Measurements from ENCODE around the gene CLNK. TPM values are rescaled to one million over a fixed set of nuclear protein-coding genes. Genes with fewer than 3 reads are reported as not detected.

CLNK gene
- polyA plus RNA-seq, 1 donor from 2014 or later, result 2.6 TPM

- Mint-ChIP-seq H3K27ac (peak overlapping the region in 1 of 3 donors; percentile 78), H3K27me3 (no peaks in the 10 kb centered on the region), H3K4me3 (no peak overlapping the region), H3K9me3 (peaks cover 0 to 5% (median 2%) of the 10 kb centered on the region in 3 donors), H3K36me3 (peaks cover 4% of the 10 kb centered on the region), H3K4me1 (peaks cover 0 to 8% (median 7%) of the 10 kb centered on the region in 3 donors)
These were observed 31.1 kb upstream of the CLNK start for GRCh38 chr4:10715696-10716095.

GRCh38 chr4:10715135-10715534 is 30.6 kb upstream of the CLNK start:
- Mint-ChIP-seq H3K9me3 (peaks cover 0 to 5% (median 2%) of the 10 kb centered on the region in 3 donors), H3K4me1 (peaks cover 0 to 5% (median 4%) of the 10 kb centered on the region in 3 donors), H3K4me3 (no peak overlapping the region), H3K27me3 (no peaks in the 10 kb centered on the region), H3K27ac (no peak overlapping the region), H3K36me3 (peaks cover 3% of the 10 kb centered on the region)

GRCh38 chr4:10713591-10713990 is 29.0 kb upstream of the CLNK start:
- peaks cover 0 to 3% (median 1%) of the 10 kb centered on the region in 3 donors for H3K4me1 Mint-ChIP-seq
- H3K27ac Mint-ChIP-seq, result no peak overlapping the region
- no peaks in the 10 kb centered on the region for H3K27me3 Mint-ChIP-seq
- no peak overlapping the region for H3K4me3 Mint-ChIP-seq
- H3K36me3 Mint-ChIP-seq, result peaks cover 3% of the 10 kb centered on the region
- peaks cover 0 to 5% (median 2%) of the 10 kb centered on the region in 3 donors for H3K9me3 Mint-ChIP-seq

- H3K27me3 Mint-ChIP-seq, result no peaks in the 10 kb centered on the region
- H3K36me3 Mint-ChIP-seq, result peaks cover 1% of the 10 kb centered on the region
- H3K9me3 Mint-ChIP-seq, result no peaks in the 10 kb centered on the region
- no peak overlapping the region for H3K4me3 Mint-ChIP-seq
- H3K4me1 Mint-ChIP-seq, result peaks cover 3 to 7% (median 4%) of the 10 kb centered on the region in 3 donors
- no peak overlapping the region for H3K27ac Mint-ChIP-seq
These were observed 21.7 kb upstream of the CLNK start for GRCh38 chr4:10706236-10706635.

GRCh38 chr4:10704430-10704810 is 19.9 kb upstream of the CLNK start:
- Mint-ChIP-seq H3K36me3 (peaks cover 1% of the 10 kb centered on the region), H3K4me3 (no peak overlapping the region), H3K4me1 (peaks cover 3 to 6% (median 4%) of the 10 kb centered on the region in 3 donors), H3K27me3 (no peaks in the 10 kb centered on the region), H3K9me3 (no peaks in the 10 kb centered on the region), H3K27ac (no peak overlapping the region)

- Mint-ChIP-seq H3K27me3 (no peaks in the 10 kb centered on the region), H3K27ac (no peak overlapping the region)
These were observed 19.3 kb upstream of the CLNK start for GRCh38 chr4:10703766-10704429.

GRCh38 chr4:10703156-10703555 is 18.6 kb upstream of the CLNK start:
- Mint-ChIP-seq H3K9me3 (peaks cover 2 to 6% (median 6%) of the 10 kb centered on the region in 3 donors), H3K4me1 (peaks cover 3 to 6% (median 4%) of the 10 kb centered on the region in 3 donors), H3K36me3 (peaks cover 3% of the 10 kb centered on the region), H3K27me3 (no peaks in the 10 kb centered on the region), H3K4me3 (no peak overlapping the region), H3K27ac (no peak overlapping the region)

More at GRCh38 chr4:10703766-10704429, 19.3 kb upstream of the CLNK start:
- H3K4me1 Mint-ChIP-seq, result peaks cover 3 to 6% (median 4%) of the 10 kb centered on the region in 3 donors
- H3K4me3 Mint-ChIP-seq, result peak overlapping the region in 1 of 4 donors; percentile 47
- H3K36me3 Mint-ChIP-seq, result peaks cover 1% of the 10 kb centered on the region
- H3K9me3 Mint-ChIP-seq, result peaks cover 0 to 3% (median 0%) of the 10 kb centered on the region in 3 donors

GRCh38 chr4:10701702-10702460 is 17.3 kb upstream of the CLNK start:
- peaks cover 3 to 6% (median 4%) of the 10 kb centered on the region in 3 donors for H3K4me1 Mint-ChIP-seq
- H3K9me3 Mint-ChIP-seq, result peaks cover 2 to 6% (median 6%) of the 10 kb centered on the region in 3 donors
- H3K27me3 Mint-ChIP-seq, result no peaks in the 10 kb centered on the region
- H3K27ac Mint-ChIP-seq, result no peak overlapping the region
- no peak overlapping the region for H3K4me3 Mint-ChIP-seq
- H3K36me3 Mint-ChIP-seq, result peaks cover 3% of the 10 kb centered on the region

- Mint-ChIP-seq H3K9me3 (peaks cover 2 to 6% (median 6%) of the 10 kb centered on the region in 3 donors), H3K27me3 (no peaks in the 10 kb centered on the region), H3K27ac (no peak overlapping the region), H3K4me1 (peaks cover 2 to 4% (median 3%) of the 10 kb centered on the region in 3 donors), H3K4me3 (no peak overlapping the region), H3K36me3 (peaks cover 3% of the 10 kb centered on the region)
These were observed 16.6 kb upstream of the CLNK start for GRCh38 chr4:10701161-10701560.

- no peaks in the 10 kb centered on the region for H3K27me3 Mint-ChIP-seq
- peaks cover 2 to 6% (median 6%) of the 10 kb centered on the region in 3 donors for H3K9me3 Mint-ChIP-seq
- no peak overlapping the region for H3K4me3 Mint-ChIP-seq
- no peaks in the 10 kb centered on the region for H3K4me1 Mint-ChIP-seq
- peaks cover 1% of the 10 kb centered on the region for H3K36me3 Mint-ChIP-seq
- H3K27ac Mint-ChIP-seq, result no peak overlapping the region
These were observed 13.6 kb upstream of the CLNK start for GRCh38 chr4:10698172-10698571.

- peaks cover 2 to 6% (median 6%) of the 10 kb centered on the region in 3 donors for H3K9me3 Mint-ChIP-seq
- H3K27me3 Mint-ChIP-seq, result no peaks in the 10 kb centered on the region
- peaks cover 1% of the 10 kb centered on the region for H3K36me3 Mint-ChIP-seq
- H3K4me3 Mint-ChIP-seq, result no peak overlapping the region
- H3K27ac Mint-ChIP-seq, result no peak overlapping the region
- H3K4me1 Mint-ChIP-seq, result no peaks in the 10 kb centered on the region
These were observed 12.5 kb upstream of the CLNK start for GRCh38 chr4:10697086-10697485.

- H3K4me3 Mint-ChIP-seq, result no peak overlapping the region
- H3K9me3 Mint-ChIP-seq, result peaks cover 2 to 6% (median 6%) of the 10 kb centered on the region in 3 donors
- no peaks in the 10 kb centered on the region for H3K4me1 Mint-ChIP-seq
- peaks cover 1% of the 10 kb centered on the region for H3K36me3 Mint-ChIP-seq
- no peak overlapping the region for H3K27ac Mint-ChIP-seq
- H3K27me3 Mint-ChIP-seq, result no peaks in the 10 kb centered on the region
These were observed 11.7 kb upstream of the CLNK start for GRCh38 chr4:10696253-10696652.

GRCh38 chr4:10694828-10695209 is 10.3 kb upstream of the CLNK start:
- Mint-ChIP-seq H3K27ac (no peak overlapping the region), H3K27me3 (no peaks in the 10 kb centered on the region), H3K4me3 (no peak overlapping the region), H3K36me3 (peaks cover 1% of the 10 kb centered on the region), H3K9me3 (peaks cover 2 to 6% (median 6%) of the 10 kb centered on the region in 3 donors), H3K4me1 (peaks cover 5 to 11% (median 10%) of the 10 kb centered on the region in 3 donors)

GRCh38 chr4:10694151-10694827 is 9.7 kb upstream of the CLNK start:
- H3K4me1 Mint-ChIP-seq, result peaks cover 7 to 13% (median 12%) of the 10 kb centered on the region in 3 donors
- H3K4me3 Mint-ChIP-seq, result no peak overlapping the region
- peaks cover 1% of the 10 kb centered on the region for H3K36me3 Mint-ChIP-seq
- H3K27ac Mint-ChIP-seq, result no peak overlapping the region
- no peaks in the 10 kb centered on the region for H3K27me3 Mint-ChIP-seq
- H3K9me3 Mint-ChIP-seq, result peaks cover 2 to 6% (median 6%) of the 10 kb centered on the region in 3 donors

- no peak overlapping the region for H3K4me3 Mint-ChIP-seq
- H3K27ac Mint-ChIP-seq, result no peak overlapping the region
- no peaks in the 10 kb centered on the region for H3K36me3 Mint-ChIP-seq
- H3K4me1 Mint-ChIP-seq, result peaks cover 22 to 32% (median 28%) of the 10 kb centered on the region in 3 donors
- H3K27me3 Mint-ChIP-seq, result no peaks in the 10 kb centered on the region
- H3K9me3 Mint-ChIP-seq, result no peaks in the 10 kb centered on the region
These were observed 7.1 kb upstream of the CLNK start for GRCh38 chr4:10691651-10692050.

All from IgD-negative memory B cell (primary cell).